Inflammatory macrophage treated with lipopolysaccharide for 4 hours (primary cell): ENCODE results near the gene RTN3.
"Not testable (repeated sequence)": the region's sequence is repeated elsewhere in the genome, so short reads cannot be mapped to it uniquely, and the experiment has no call there.

ENCODE experiments used
- DNase-seq: peaks from one replicate; pipeline ENCODE4 v3.0.0-alpha.2; 2020

The RTN3 gene

GRCh38 chr11:63769042-63769713, 87.9 kb downstream of the RTN3 start:
- no peak for DNase-seq

- DNase-seq = no peak
These were observed 88.6 kb downstream of the RTN3 start for GRCh38 chr11:63769714-63770455.

GRCh38 chr11:63770763-63771162, 89.5 kb downstream of the RTN3 start:
- peak; percentile 38 for DNase-seq

- not testable (repeated sequence) for DNase-seq
These were observed 90.5 kb downstream of the RTN3 start for GRCh38 chr11:63771741-63772318.

GRCh38 chr11:63775191-63775590, 93.9 kb downstream of the RTN3 start:
- no peak for DNase-seq

GRCh38 chr11:63779039-63779438, 97.7 kb downstream of the RTN3 start:
- no peak for DNase-seq

- no peak for DNase-seq
These were observed 101.4 kb downstream of the RTN3 start for GRCh38 chr11:63782749-63783148.

- DNase-seq = no peak
These were observed 102.8 kb downstream of the RTN3 start for GRCh38 chr11:63783925-63784592.

- no peak for DNase-seq
These were observed 104.5 kb downstream of the RTN3 start for GRCh38 chr11:63785823-63786222.

GRCh38 chr11:63791495-63792167, 110.3 kb downstream of the RTN3 start:
- DNase-seq = no peak

- DNase-seq = peak; percentile 65
These were observed 111.9 kb downstream of the RTN3 start for GRCh38 chr11:63793161-63793560.

GRCh38 chr11:63795066-63795465, 113.8 kb downstream of the RTN3 start:
- DNase-seq = no peak

- no peak for DNase-seq
These were observed 119.6 kb downstream of the RTN3 start for GRCh38 chr11:63800921-63801320.

GRCh38 chr11:63802637-63803414, 121.5 kb downstream of the RTN3 start:
- DNase-seq = peak; percentile 14

- no peak for DNase-seq
These were observed 123.0 kb downstream of the RTN3 start for GRCh38 chr11:63804259-63804658.

- DNase-seq = no peak
These were observed 124.6 kb downstream of the RTN3 start for GRCh38 chr11:63805844-63806415.
